Chondrocyte (in vitro differentiated cells): ENCODE data around the gene MT1B. TPM values are rescaled to one million over a fixed set of nuclear protein-coding genes. Genes with fewer than 3 reads are reported as not detected.
"Not testable (repeated sequence)": the region's sequence is repeated elsewhere in the genome, so short reads cannot be mapped to it uniquely, and the experiment has no call there.

Experiments used
- DNase-seq: peaks from one replicate; pipeline ENCODE4 v3.0.0; 2021; ENCODE audit warnings: mixed read lengths, low spot score
- H3K27ac Mint-ChIP-seq: one replicate; pipeline ENCODE4 v1.8.0; 2021; ENCODE audit warnings: mild to moderate bottlenecking, moderate library complexity, mixed read lengths; ENCODE audit not compliant: unreplicated experiment
- H3K27me3 Mint-ChIP-seq: 2 replicates; pipeline ENCODE4 v1.8.0; 2021; ENCODE audit warnings: low read depth, mixed read lengths
- H3K36me3 Mint-ChIP-seq: 2 replicates; pipeline ENCODE4 v1.8.0; 2021; ENCODE audit warnings: low read depth, mixed read lengths
- H3K4me1 Mint-ChIP-seq: 2 replicates; pipeline ENCODE4 v1.8.0; 2021; ENCODE audit warnings: low read depth, mild to moderate bottlenecking, mixed read lengths
- H3K4me3 Mint-ChIP-seq: one replicate; pipeline ENCODE4 v1.8.0; 2021; ENCODE audit warnings: mild to moderate bottlenecking, moderate library complexity, mixed read lengths; ENCODE audit not compliant: unreplicated experiment
- H3K9me3 Mint-ChIP-seq: 2 replicates; pipeline ENCODE4 v1.8.0; 2021; ENCODE audit warnings: low read depth, mixed read lengths
- total RNA-seq: library from RNA; stranded (reverse); gene quantifications from 3 replicates; pipeline ENCODE4 v1.2.1, GENCODE V29; 2021
- TF ChIP-seq, protein P1 (sequence below): fragments of 200-600 bp; sonication (generic); IDR thresholded peaks from 2 replicates; pipeline ENCODE4 v1.5.0; 2021; ENCODE audit warnings: antibody characterized with exemption, mild to moderate bottlenecking, moderate library complexity

The MT1B gene
- total RNA-seq, 1 donor from 2014 or later, result not detected

DNA sequence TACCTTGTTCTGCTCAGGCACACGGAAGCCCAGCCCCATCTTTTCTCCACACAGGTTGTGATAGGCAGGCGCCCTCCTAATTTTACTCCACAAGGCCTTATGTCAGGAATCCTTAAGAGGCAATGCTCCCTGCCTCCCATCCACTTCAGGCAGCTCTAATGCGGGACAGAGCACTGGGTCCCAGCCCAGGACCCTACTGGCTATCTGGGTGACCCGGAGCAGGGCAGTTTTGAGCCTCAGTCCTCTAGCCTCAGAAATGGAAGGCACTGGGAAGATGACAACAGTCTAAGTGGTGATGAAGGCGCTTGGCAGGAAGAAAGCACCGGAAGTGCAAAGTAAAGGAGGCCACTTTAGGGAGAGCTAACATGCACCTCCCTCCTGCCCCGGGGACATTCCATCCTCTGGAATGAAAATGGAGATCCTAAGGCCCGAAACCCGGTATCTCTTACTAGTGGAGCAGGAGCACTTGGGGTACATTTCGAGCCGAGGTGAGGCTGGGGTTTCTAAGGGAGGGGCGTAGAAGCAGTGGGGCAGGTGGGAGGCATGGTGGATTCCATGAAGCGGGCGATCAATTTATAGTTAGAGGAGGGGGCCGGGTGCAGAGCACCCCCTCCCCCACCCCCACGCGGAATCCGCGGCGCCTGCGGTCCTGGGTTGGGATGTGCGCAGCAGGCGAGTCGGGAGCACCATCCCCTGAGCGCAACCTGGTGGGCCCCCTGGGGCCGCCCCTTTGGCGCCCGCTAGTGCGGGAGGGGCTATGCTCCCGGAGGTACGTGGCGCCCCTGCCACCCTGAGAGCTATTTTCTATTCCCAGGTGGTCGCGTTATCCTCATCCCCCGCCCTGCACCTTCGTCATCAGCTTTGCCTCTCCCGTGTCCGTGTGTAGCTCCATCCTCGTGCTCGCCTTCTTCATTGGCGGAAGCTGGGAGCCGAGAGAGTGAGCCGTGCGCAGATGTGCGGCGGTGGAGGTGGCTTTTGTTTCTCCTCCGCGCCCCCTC, 11.0 kb downstream of the MT1B start:
- Mint-ChIP-seq H3K36me3 (no peaks in the 10 kb centered on the region), H3K9me3 (no peaks in the 10 kb centered on the region), H3K4me1 (peaks cover 18% of the 10 kb centered on the region), H3K4me3 (peak overlapping the region; percentile 46), H3K27me3 (peaks cover 66% of the 10 kb centered on the region), H3K27ac (no peak overlapping the region)
- DNase-seq, result no peak
- TF ChIP-seq, protein P1, sequence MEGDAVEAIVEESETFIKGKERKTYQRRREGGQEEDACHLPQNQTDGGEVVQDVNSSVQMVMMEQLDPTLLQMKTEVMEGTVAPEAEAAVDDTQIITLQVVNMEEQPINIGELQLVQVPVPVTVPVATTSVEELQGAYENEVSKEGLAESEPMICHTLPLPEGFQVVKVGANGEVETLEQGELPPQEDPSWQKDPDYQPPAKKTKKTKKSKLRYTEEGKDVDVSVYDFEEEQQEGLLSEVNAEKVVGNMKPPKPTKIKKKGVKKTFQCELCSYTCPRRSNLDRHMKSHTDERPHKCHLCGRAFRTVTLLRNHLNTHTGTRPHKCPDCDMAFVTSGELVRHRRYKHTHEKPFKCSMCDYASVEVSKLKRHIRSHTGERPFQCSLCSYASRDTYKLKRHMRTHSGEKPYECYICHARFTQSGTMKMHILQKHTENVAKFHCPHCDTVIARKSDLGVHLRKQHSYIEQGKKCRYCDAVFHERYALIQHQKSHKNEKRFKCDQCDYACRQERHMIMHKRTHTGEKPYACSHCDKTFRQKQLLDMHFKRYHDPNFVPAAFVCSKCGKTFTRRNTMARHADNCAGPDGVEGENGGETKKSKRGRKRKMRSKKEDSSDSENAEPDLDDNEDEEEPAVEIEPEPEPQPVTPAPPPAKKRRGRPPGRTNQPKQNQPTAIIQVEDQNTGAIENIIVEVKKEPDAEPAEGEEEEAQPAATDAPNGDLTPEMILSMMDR, result no peak

GRCh38 chr16:56664506-56664905, 12.8 kb downstream of the MT1B start:
- Mint-ChIP-seq H3K4me1 (peaks cover 13% of the 10 kb centered on the region), H3K36me3 (no peaks in the 10 kb centered on the region), H3K4me3 (no peak overlapping the region), H3K27me3 (peaks cover 72% of the 10 kb centered on the region), H3K27ac (no peak overlapping the region), H3K9me3 (no peaks in the 10 kb centered on the region)
- TF ChIP-seq, protein P1, result no peak
- DNase-seq, result no peak

GRCh38 chr16:56665286-56666261, 13.9 kb downstream of the MT1B start:
- not testable (repeated sequence) for H3K36me3 Mint-ChIP-seq, DNase-seq

GRCh38 chr16:56667581-56668571, 16.2 kb downstream of the MT1B start, which contains the start of gene MT1G:
Gene MT1G, minus strand, starts transcription at chr16:56668065. Its CDS starts 72 bp downstream, at chr16:56667993.
- Mint-ChIP-seq H3K9me3 (no peaks in the 10 kb centered on the region), H3K36me3 (no peaks in the 10 kb centered on the region), H3K27ac (no peak within 1 kb of the TSS), H3K4me1 (peaks cover 8% of the 10 kb centered on the region), H3K27me3 (peaks cover 54% of the 10 kb centered on the region), H3K4me3 (peak within 1 kb of the TSS; percentile 33)
- DNase-seq, result no peak
- TF ChIP-seq, protein P1, result no peak

More at GRCh38 chr16:56665286-56666261, 13.9 kb downstream of the MT1B start:
- H3K9me3 Mint-ChIP-seq, H3K4me3 Mint-ChIP-seq, H3K27ac Mint-ChIP-seq: not testable (repeated sequence)
- Mint-ChIP-seq H3K27me3 (peaks cover 73% of the 10 kb centered on the region), H3K4me1 (peaks cover 13% of the 10 kb centered on the region)
